HEK293T (cell line): ENCODE data around the gene STARD13.

Source experiments
- BHLHE40 ChIP-seq: fragments of 450-650 bp; IDR thresholded peaks from 2 replicates; pipeline ENCODE4 v1.6.1; 2016; ENCODE audit warnings: mild to moderate bottlenecking, moderate library complexity, borderline replicate concordance
- CTBP1 ChIP-seq: fragments of 450-650 bp; IDR thresholded peaks from 2 replicates; pipeline ENCODE4 v1.6.1; 2016; ENCODE audit warnings: borderline replicate concordance
- ELF4 ChIP-seq: fragments of 450-650 bp; IDR thresholded peaks from 2 replicates; pipeline ENCODE4 v1.6.1; 2017; ENCODE audit warnings: antibody characterized with exemption
- FOXA1 ChIP-seq: fragments of 450-650 bp; IDR thresholded peaks from 2 replicates; pipeline ENCODE4 v1.6.1; 2016; ENCODE audit warnings: mild to moderate bottlenecking
- FOXK2 ChIP-seq: fragments of 450-650 bp; IDR thresholded peaks from 2 replicates; pipeline ENCODE4 v1.6.1; 2016; ENCODE audit warnings: mild to moderate bottlenecking
- FOXM1 ChIP-seq: fragments of 450-650 bp; IDR thresholded peaks from 2 replicates; pipeline ENCODE4 v1.6.1; 2017; ENCODE audit warnings: mild to moderate bottlenecking, borderline replicate concordance
- L3MBTL2 ChIP-seq: fragments of 450-650 bp; conservative IDR thresholded peaks from 2 replicates; pipeline ENCODE4 v1.6.1; 2016; ENCODE audit warnings: mild to moderate bottlenecking
- LEF1 ChIP-seq: fragments of 450-650 bp; IDR thresholded peaks from 2 replicates; pipeline ENCODE4 v1.6.1; 2017; ENCODE audit warnings: mild to moderate bottlenecking, borderline replicate concordance
- NFRKB ChIP-seq: fragments of 450-650 bp; IDR thresholded peaks from 2 replicates; pipeline ENCODE4 v1.6.1; 2016; ENCODE audit warnings: mild to moderate bottlenecking, moderate library complexity
- PKNOX1 ChIP-seq: fragments of 450-650 bp; IDR thresholded peaks from 2 replicates; pipeline ENCODE4 v1.6.1; 2016
- SP1 ChIP-seq: fragments of 450-650 bp; IDR thresholded peaks from 2 replicates; pipeline ENCODE4 v1.6.1; 2017
- SUZ12 ChIP-seq: fragments of 450-650 bp; IDR thresholded peaks from 2 replicates; pipeline ENCODE4 v1.6.1; 2016; ENCODE audit warnings: mild to moderate bottlenecking
- TARDBP ChIP-seq: fragments of 450-650 bp; IDR thresholded peaks from 2 replicates; pipeline ENCODE4 v1.6.1; 2016

- TF ChIP-seq SP1 = no peak
- TF ChIP-seq FOXM1 = no peak
- no peak for TF ChIP-seq FOXA1
- TF ChIP-seq CTBP1 = no peak
- no peak for TF ChIP-seq BHLHE40
- no peak for TF ChIP-seq PKNOX1
- no peak for TF ChIP-seq ELF4
- no peak for TF ChIP-seq TARDBP
- TF ChIP-seq NFRKB = no peak
- no peak for TF ChIP-seq SUZ12
- TF ChIP-seq L3MBTL2 = no peak
- TF ChIP-seq LEF1 = no peak
- no peak for TF ChIP-seq FOXK2
Measured at GRCh38 chr13:33182729-33183128, 102.8 kb downstream of the STARD13 start.
